ENCODE data around the gene CARMIL1.

The CARMIL1 gene

DNA sequence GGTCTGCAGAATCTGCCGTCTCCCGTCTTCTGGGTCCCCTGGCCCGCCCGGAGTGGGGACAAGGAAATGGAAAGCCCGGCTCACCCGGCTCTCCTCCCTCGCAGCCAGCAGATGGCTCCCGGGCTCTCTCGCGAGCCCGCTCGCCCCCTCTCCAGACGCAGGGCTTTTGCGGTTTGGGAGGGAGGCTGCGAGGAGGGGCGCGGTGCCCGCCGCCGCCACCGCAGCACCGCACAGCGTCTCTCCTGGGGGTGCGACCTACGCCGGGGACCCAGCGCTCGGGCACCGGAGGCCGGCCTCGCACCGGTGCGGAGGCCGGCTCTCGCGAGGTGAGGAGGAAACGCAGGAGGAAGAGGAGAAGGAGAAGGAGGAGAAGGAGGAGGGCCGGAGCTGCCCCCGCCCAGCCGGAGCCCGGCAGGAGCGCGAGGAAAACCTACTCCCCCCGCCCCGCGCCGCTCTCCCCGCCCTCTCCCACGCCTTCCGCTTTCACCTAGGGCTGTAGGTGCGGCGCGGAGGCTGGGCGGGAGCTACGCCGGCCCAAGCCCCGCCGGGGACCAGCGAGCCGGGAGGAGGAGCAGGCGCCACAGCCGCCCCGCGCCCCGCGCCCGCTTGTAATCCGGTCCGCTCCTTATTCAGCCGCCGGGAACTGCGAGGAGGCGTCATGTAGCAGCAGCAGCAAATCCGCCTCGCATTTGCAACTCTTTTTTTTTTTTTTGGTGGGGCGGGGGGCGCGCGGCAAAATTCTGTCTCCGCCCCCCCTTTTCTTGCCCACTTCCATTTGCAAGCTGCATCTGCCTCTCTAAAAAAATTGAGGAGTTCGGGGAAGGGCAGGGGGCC lies at the start of gene CARMIL1:
CARMIL1 (plus strand) TSS at position 461 of the 834 bp plus-strand sequence. CDS start 422 bp downstream, outside the sequence.
- peak; percentile 98 for DNase-seq

DNA sequence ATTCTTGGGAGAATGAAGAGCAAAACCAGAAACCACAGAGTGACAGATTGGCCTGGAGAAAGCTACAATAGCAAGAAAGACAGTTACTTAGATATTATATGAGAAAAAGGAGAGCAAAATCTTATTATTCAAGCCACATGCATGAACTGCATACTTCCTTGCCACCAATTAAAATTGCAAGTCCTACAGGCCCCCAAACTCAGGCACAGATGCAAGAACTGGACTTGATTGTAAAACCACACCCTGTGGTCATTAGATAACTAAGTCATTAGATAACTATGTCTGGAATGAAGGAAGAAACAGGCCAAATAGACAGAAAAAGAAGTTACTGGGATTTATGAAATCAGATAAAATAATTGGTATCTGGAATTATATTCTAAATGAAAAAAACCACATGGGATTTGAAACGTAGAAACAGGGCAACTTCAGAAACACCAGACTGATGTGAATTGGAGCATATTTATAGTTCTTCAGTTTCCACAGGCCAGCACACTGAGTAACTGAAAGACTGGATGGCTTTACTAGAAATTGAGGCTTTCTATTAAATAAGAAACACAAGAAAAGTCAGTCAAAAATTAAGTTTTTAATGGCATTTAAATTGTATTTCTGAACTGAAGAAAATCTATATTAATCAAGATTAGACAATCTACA lies 49.4 kb upstream of the CARMIL1 start:
- no peak for DNase-seq

- DNase-seq: peak; percentile 47
Measured at GRCh38 chr6:25232479-25232878, 46.7 kb upstream of the CARMIL1 start.

- DNase-seq: no peak
Measured at GRCh38 chr6:25233226-25233625, 45.9 kb upstream of the CARMIL1 start.

- peak; percentile 31 for DNase-seq
Measured at GRCh38 chr6:25237579-25237978, 41.6 kb upstream of the CARMIL1 start.

DNA sequence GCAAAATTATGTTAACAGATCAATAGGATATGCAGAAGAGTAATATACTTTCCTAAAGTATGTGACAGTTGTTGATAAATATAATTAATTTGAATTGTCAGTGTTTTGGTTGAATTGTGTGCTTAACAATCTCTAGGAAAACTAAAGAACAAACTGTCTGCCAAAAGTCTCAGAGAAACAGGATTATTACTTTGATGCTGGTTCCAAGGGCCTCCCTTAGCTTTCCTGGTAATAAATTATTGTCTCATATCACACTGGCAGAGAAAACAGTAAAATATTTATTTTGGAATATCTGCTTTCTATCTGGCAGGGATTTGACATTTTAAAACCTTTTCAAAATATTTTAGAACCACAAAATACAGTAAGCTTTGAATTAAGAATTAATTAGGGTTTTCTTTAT lies 40.1 kb upstream of the CARMIL1 start:
- peak; percentile 50 for DNase-seq

- peak; percentile 77 for DNase-seq
Measured at GRCh38 chr6:25239498-25239897, 39.7 kb upstream of the CARMIL1 start.

DNA sequence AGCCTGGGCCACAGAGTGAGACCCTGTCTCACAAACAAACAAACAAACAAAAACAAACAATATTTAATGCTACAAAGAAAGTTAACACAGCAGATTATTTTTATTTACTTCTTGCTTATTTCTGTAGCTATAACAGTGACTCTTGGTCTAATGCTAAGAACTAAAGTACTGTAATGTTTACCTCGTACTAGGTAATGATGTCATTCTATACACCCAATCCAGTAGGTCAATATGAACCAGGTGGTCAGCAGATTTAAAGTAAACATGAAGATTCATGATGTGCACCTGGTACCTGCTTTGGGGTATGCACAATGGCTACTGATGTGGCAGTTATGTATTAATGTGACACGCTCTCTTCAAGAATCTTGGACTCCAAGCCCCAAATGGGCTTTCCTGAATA lies 36.6 kb upstream of the CARMIL1 start:
- peak; percentile 83 for DNase-seq

GRCh38 chr6:25244865-25245264 lies 34.3 kb upstream of the CARMIL1 start:
- no peak for DNase-seq

- DNase-seq: no peak
Measured at GRCh38 chr6:25248123-25248522, 31.1 kb upstream of the CARMIL1 start.

GRCh38 chr6:25249133-25249532 lies 30.0 kb upstream of the CARMIL1 start:
- DNase-seq: no peak

DNA sequence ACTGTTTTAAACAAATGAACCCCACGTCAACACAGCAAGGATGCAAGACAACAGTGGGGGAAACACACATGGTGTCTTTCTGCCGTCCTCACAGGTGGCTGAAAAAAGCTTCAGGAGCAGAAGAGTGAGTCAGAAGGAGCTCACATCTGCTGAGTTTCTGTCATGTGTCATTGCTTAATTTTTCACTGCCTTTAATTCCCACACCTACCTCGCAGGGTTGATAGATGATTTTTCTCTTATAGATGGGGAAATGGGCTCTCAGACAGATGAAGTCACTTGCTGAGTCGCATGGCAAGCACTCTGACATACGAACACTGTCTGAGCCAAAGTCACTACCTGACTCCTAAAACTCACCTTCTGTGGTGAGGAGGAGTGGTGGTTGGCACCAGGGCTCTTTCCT lies 28.3 kb upstream of the CARMIL1 start:
- DNase-seq: peak; percentile 88

DNA sequence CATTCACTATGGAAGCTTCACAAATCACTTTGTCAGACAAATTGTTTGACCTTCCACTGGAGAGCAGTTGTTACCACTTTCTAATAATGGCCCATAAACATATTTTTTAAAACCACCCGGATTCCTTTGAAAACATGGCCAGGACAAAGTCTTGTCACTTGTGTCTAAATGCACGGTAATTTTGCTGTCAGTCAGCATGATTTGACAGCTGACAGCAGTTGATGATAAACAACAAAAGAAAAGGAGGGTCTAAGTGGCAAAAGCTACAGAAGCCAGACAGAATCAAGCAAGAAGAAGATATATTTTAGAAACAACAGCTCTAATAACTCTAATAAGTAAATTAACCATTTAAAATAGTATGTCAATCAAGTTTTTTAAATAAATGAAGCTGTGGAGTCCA lies 27.7 kb upstream of the CARMIL1 start:
- DNase-seq: no peak

- peak; percentile 97 for DNase-seq
Measured at GRCh38 chr6:25253351-25253750, 25.8 kb upstream of the CARMIL1 start.

DNA sequence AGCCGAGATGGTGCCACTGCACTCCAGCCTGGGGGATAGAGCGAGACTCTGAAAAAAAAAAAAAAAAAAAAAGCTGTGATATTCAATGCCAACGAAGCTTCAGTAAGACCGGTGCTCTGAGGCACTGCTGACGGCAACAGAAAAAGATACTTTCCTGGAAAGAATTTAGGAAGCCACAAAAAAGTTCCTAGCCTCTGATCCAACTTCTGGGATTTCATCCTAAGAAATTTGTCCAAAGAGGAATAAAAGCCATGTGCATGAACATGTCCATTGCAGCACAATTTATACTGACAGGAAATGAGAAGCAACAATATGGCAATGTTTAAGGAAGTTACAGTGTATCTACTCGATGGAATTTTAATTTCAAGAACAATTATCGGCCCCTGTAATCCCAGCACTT lies 24.5 kb upstream of the CARMIL1 start:
- DNase-seq: no peak

DNA sequence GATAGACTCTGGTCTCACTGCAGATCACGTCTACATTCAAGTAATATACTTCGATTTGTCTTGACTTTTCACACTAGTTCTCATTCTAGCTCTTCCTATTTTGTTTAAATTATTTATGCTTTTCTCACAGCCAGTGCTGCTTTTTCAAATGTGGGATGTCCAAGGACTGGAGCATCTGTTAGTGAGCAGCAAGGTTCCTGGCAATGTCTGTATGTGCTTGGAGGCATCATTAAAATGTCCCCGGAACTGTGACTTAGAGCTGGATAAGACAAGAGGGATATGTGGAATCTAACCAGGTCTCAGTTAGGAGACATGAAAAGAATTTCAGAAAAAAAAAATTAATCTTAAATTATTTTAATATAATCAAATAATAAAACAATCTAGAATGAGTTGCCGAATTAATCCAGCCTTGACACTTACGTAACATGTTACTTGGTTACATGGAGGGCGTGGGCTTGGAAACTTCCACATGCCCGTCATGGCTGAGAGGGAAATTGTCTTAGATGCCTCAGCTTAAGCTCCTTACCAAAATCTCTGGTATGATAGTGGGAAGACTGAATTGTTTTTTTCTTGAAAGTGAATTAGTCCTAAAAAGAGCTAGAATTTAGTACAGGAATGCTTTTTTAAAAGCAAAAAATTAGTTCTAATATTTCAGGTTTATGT lies 21.4 kb upstream of the CARMIL1 start:
- DNase-seq: peak; percentile 61

GRCh38 chr6:25259756-25260155 lies 19.4 kb upstream of the CARMIL1 start:
- no peak for DNase-seq

DNA sequence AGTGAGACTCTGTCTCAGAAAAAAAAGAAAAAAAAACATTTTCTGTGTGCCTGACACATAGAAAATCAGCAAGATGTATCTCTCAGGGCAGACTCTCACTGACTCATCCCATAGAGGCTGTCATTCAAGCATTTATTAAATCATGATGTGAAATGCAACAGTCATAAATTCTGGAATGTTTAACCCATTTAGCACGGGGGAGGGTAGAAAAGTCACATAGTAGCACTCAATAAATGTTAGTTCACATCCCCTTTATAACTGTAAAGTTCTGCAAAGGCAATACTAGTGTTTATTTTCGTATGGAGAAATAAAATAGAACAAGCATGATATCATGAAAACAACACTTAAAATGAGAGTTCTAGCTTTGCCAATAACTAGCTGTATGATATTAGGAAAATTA lies 15.5 kb upstream of the CARMIL1 start:
- no peak for DNase-seq

DNA sequence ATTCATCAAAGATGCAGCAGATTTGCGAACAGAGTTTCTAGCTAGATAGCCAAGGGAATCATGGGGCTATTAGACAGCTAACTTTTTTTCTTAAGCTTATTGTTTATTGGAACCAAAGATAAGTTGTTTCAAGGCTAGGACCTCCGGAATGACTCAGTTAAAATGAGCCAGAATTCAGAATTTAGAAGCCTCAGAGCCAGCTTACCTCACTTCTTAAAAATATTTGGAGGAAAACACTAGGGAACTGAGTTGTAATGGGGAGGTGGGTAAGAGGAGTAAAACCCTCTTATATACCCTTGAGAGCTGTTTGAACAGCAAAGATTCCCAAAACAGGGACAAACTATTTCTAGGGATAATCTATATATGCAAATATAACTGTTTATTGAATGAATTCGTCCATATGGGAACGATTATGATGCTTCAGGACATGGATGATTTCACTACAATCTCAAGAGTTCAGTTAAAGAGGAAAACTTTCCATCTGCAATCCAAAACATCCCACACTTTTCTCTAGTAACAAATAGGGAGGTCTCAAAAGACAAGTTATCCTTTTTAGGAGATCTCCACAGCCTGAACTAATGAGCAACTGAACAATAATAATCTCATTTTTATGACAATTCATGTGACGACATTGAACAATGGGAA lies 12.6 kb upstream of the CARMIL1 start:
- DNase-seq: no peak

GRCh38 chr6:25267662-25268061 lies 11.5 kb upstream of the CARMIL1 start:
- no peak for DNase-seq

GRCh38 chr6:25270559-25270958 lies 8.6 kb upstream of the CARMIL1 start:
- DNase-seq: no peak

GRCh38 chr6:25275436-25275835 lies 3.7 kb upstream of the CARMIL1 start:
- no peak for DNase-seq

DNA sequence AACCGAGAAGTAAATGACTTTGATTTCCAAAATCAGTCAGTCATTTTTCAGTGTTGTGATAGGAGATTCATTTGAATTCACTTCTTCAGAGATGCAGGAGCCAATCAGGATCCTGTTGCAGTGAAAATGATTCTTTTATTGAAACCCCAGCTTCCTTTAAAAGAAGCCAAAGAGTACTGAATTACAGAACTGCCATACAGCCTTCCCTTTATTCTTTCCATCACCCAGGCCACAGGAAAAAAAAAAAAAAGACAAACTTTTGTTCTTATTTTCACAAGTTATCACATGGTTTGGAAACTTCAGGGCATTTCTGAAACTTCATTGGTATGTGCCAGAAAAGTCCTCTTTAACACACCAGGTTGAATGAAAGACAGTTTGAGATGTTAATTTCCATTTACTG lies 1.8 kb upstream of the CARMIL1 start:
- DNase-seq: no peak
